Endothelial cell of umbilical vein (primary cell): ENCODE measurements around the gene MADCAM1.

Experiments
- CTCF ChIP-seq, 2 donors: IDR thresholded peaks; 1 replicate in 1 of 2; 2 replicates in 1 of 2; pipeline ENCODE4 v1.5.1; 2011; ENCODE audit warnings: low read length in 2 of 2, mild to moderate bottlenecking in 2 of 2, moderate library complexity in 2 of 2, control low read depth in 1 of 2, inconsistent platforms in 1 of 2, low read depth in 1 of 2; ENCODE audit not compliant: insufficient read depth in 1 of 2; ENCODE audit errors: extremely low read depth in 1 of 2
- EZH2 ChIP-seq: IDR thresholded peaks from 2 replicates; pipeline ENCODE4 v1.6.1; 2012; ENCODE audit warnings: borderline replicate concordance, low read depth, mild to moderate bottlenecking, moderate library complexity, low read length, inconsistent platforms; ENCODE audit not compliant: severe bottlenecking
- FOS ChIP-seq: IDR thresholded peaks from 2 replicates; pipeline ENCODE4 v1.6.1; 2011; ENCODE audit warnings: mild to moderate bottlenecking, low read length, moderate library complexity, borderline replicate concordance; ENCODE audit not compliant: insufficient read depth
- JUN ChIP-seq: IDR thresholded peaks from 2 replicates; pipeline ENCODE4 v1.6.1; 2011; ENCODE audit warnings: borderline replicate concordance, low read depth; ENCODE audit not compliant: insufficient read length, insufficient read depth
- MAX ChIP-seq: IDR thresholded peaks from 2 replicates; pipeline ENCODE4 v1.6.1; 2011; ENCODE audit not compliant: insufficient read depth, insufficient read length
- MYC ChIP-seq: IDR thresholded peaks from one replicate; pipeline ENCODE4 v1.6.1; 2011; ENCODE audit warnings: mild to moderate bottlenecking, low read depth, low read length
- POLR2A ChIP-seq: IDR thresholded peaks from 2 replicates; pipeline ENCODE4 v1.6.1; 2012; ENCODE audit warnings: low read depth, mild to moderate bottlenecking, control low read depth, low read length
- POLR2AphosphoS5 ChIP-seq: IDR thresholded peaks from 2 replicates; pipeline ENCODE4 v1.6.1; 2012; ENCODE audit warnings: low read depth, mild to moderate bottlenecking, control low read depth, low read length, moderate library complexity; ENCODE audit not compliant: insufficient read depth

- TF ChIP-seq POLR2AphosphoS5 (no peak), CTCF (IDR thresholded peaks at IDR 0.05; ENCODE audit: extremely low read depth in 1 of 2, insufficient read depth in 1 of 2, low read depth in 1 of 2, low read length in 2 of 2) (no peak), POLR2A (no peak), MAX (no peak), EZH2 (no peak), FOS (no peak), JUN (no peak), MYC (no peak)
Measured at GRCh38 chr19:525857-526419, 29.7 kb downstream of the MADCAM1 start.
